Muscle layer of duodenum (tissue), 2 donors: Measurements from ENCODE around the gene HADHA.
A peak's percentile ranks its signal among the peaks of the same experiment; 100 is the strongest.

Source experiments
- H3K27ac ChIP-seq: one replicate; pipeline ENCODE4 v1.7.0; 2013; ENCODE audit warnings: mild to moderate bottlenecking, low read length
- H3K27me3 ChIP-seq: one replicate; pipeline ENCODE4 v1.7.0; 2013; ENCODE audit warnings: low read depth, mild to moderate bottlenecking, control low read depth, low read length
- H3K36me3 ChIP-seq, 2 donors: one replicate each; pipeline ENCODE4 v1.7.0; 2013; ENCODE audit warnings: low read length in 2 of 2, control low read depth in 1 of 2, mild to moderate bottlenecking in 1 of 2; ENCODE audit not compliant: insufficient read depth in 2 of 2, control insufficient read depth in 1 of 2
- H3K4me1 ChIP-seq, 2 donors: one replicate each; pipeline ENCODE4 v1.7.0; 2013; ENCODE audit warnings: low read length in 2 of 2, mild to moderate bottlenecking in 2 of 2, control low read depth in 1 of 2, moderate library complexity in 1 of 2; ENCODE audit not compliant: insufficient read depth in 2 of 2, control insufficient read depth in 1 of 2
- H3K4me3 ChIP-seq, 2 donors: one replicate each; pipeline ENCODE4 v1.7.0; 2013; ENCODE audit warnings: low read length in 2 of 2, low read depth in 1 of 2, mild to moderate bottlenecking in 1 of 2
- H3K9me3 ChIP-seq, 2 donors: one replicate each; pipeline ENCODE4 v1.7.0; 2013; ENCODE audit warnings: low read length in 2 of 2, control low read depth in 1 of 2, mild to moderate bottlenecking in 1 of 2; ENCODE audit not compliant: control insufficient read depth in 1 of 2
- donor health status: healthy.

The HADHA gene

DNA sequence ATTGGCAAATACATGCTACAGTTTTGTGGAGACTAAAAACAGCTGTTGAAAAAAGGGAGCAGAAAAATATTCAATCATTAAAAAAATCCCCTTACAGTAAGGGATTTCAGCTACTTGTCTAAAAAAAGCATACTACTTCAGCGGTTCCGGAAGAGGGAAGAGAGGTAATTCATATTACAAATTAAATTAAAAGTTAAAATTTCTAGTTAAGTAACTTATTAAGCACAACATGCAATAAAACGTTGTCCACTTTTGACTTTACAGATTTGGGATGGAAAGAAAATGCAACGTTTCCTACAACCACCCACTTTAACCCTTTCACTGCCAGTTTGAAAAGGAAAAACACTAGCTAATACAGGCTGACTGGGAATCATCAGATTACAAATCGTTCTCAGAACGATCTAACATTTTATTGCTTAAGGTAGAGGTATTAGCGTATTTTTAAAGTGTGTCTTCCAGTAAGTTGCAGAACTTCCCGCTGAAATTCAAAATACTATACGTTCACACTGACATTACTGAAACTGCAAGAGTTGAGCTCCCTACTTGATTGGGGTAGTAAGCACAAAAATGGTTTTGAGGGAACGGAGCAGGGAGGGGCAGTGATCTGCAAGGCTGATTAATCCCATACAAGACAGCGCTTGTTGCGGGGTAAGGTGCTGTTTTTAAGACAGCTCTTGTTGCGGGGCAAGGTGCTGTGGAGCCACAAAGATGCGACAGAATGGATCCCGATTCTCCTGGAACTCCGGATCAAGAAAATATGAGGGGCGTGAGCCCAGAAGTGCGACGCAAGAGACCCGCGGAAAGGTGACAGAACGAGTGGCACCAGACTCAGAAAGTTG is 743 bp downstream of the HADHA start:
- no peaks in the 10 kb centered on the region for H3K9me3 ChIP-seq
- H3K27me3 ChIP-seq, result no peaks in the 10 kb centered on the region
- peaks cover 5 to 48% of the 10 kb centered on the region in 2 donors for H3K4me1 ChIP-seq
- peaks cover 1 to 8% of the 10 kb centered on the region in 2 donors for H3K36me3 ChIP-seq
- peak overlapping the region; percentile 97 for H3K27ac ChIP-seq
- H3K4me3 ChIP-seq, result peak overlapping the region; percentile 93 to 100

GRCh38 chr2:26241928-26242436 is 2.5 kb downstream of the HADHA start:
- no peaks in the 10 kb centered on the region for H3K9me3 ChIP-seq
- H3K36me3 ChIP-seq, result peaks cover 12 to 19% of the 10 kb centered on the region in 2 donors
- no peak overlapping the region for H3K27ac ChIP-seq
- peaks cover 5 to 54% of the 10 kb centered on the region in 2 donors for H3K4me1 ChIP-seq
- no peaks in the 10 kb centered on the region for H3K27me3 ChIP-seq
- peak overlapping the region in 1 of 2 donors; percentile 100 for H3K4me3 ChIP-seq

DNA sequence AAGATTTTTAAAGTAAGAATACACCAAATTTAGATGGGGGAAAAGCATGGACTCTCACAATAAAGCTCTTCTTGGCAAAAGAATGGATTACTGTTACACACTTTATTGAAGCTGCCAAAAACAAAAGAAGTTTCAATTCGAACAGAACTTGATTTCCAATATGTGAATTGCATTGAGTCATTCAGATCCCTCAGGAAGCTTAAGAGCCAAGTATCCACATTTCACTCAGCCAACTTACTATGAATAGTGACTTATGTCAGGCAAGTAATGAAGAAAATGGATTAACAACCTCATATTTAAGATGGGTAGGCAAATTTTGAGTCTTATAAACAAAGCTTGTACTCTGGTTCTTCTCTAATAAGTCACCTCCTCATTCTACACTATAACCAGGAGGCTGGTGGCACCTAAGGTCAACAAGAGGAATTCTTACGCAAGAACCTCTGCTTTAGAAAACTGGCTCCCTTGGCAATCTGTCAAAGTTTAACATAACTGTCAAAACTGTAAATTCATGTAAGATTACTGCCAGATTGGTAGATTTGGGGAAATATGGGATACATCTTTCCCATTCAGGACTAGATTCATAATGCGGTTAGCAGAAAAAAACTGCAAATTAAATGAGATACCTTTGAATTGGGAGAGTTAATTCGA is 6.0 kb downstream of the HADHA start:
- Histone ChIP-seq H3K27ac (peak overlapping the region; percentile 40), H3K4me1 (peaks cover 5 to 40% of the 10 kb centered on the region in 2 donors), H3K27me3 (no peaks in the 10 kb centered on the region), H3K9me3 (no peaks in the 10 kb centered on the region), H3K4me3 (no peak overlapping the region), H3K36me3 (peaks cover 33 to 42% of the 10 kb centered on the region in 2 donors)

- H3K4me1 ChIP-seq, result peaks cover under 1 to 40% of the 10 kb centered on the region in 2 donors
- H3K27ac ChIP-seq, result no peak overlapping the region
- no peak overlapping the region for H3K4me3 ChIP-seq
- H3K9me3 ChIP-seq, result no peaks in the 10 kb centered on the region
- H3K36me3 ChIP-seq, result peaks cover 39 to 48% of the 10 kb centered on the region in 2 donors
- H3K27me3 ChIP-seq, result no peaks in the 10 kb centered on the region
These were observed 6.6 kb downstream of the HADHA start for GRCh38 chr2:26237868-26238267.

DNA sequence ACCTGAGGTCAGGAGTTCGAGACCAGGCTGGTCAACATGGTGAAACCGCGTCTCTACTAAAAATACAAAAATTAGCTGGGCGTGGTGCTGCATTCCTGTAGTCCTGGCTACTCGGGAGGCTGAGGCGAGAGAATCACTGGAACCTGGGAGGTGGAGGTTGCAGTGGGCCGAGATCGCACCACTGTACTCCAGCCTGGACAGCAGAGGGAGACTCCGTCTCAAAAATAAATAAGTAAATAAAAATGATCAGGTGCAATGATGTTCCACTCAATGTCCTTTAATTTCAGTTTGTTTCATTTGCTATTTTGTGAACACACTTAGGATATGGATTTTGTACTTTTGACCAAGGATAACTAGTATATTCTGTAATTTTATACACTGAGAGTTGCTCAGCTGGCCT is 9.3 kb downstream of the HADHA start:
- Histone ChIP-seq H3K27me3 (no peaks in the 10 kb centered on the region), H3K36me3 (peaks cover 56 to 68% of the 10 kb centered on the region in 2 donors), H3K4me1 (peaks cover 0 to 16% of the 10 kb centered on the region in 2 donors), H3K4me3 (no peak overlapping the region), H3K9me3 (no peaks in the 10 kb centered on the region), H3K27ac (no peak overlapping the region)

GRCh38 chr2:26230806-26231205 is 13.6 kb downstream of the HADHA start:
- Histone ChIP-seq H3K36me3 (peaks cover 45 to 87% of the 10 kb centered on the region in 2 donors), H3K27me3 (no peaks in the 10 kb centered on the region), H3K9me3 (peaks cover 0 to 2% of the 10 kb centered on the region in 2 donors), H3K4me1 (no peaks in the 10 kb centered on the region), H3K27ac (no peak overlapping the region), H3K4me3 (no peak overlapping the region)

GRCh38 chr2:26229595-26229994 is 14.8 kb downstream of the HADHA start:
- H3K36me3 ChIP-seq, result peaks cover 41 to 85% of the 10 kb centered on the region in 2 donors
- no peaks in the 10 kb centered on the region for H3K4me1 ChIP-seq
- no peak overlapping the region for H3K4me3 ChIP-seq
- H3K27ac ChIP-seq, result no peak overlapping the region
- H3K27me3 ChIP-seq, result no peaks in the 10 kb centered on the region
- peaks cover 0 to 2% of the 10 kb centered on the region in 2 donors for H3K9me3 ChIP-seq

DNA sequence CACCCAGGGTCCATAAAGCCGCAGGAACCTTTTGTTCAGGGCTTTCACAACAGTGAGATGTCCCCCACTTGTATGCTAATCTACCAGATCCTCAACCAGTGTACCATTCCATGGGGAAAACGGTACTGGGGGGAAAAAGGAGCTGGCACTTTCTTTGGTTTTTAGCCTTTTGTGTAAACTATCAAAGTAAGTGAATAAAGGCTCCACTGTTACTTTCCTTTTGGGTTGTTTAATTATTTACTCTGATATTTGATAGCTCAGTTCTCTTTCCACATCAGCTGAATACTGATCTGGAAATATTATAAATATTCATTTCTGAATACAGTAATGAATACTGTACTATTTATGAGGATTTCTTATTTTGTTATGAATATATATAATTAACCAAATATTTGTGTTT is 20.3 kb downstream of the HADHA start:
- Histone ChIP-seq H3K4me3 (no peak overlapping the region), H3K27ac (no peak overlapping the region), H3K9me3 (peaks cover 0 to 2% of the 10 kb centered on the region in 2 donors), H3K36me3 (peaks cover 42 to 62% of the 10 kb centered on the region in 2 donors), H3K4me1 (no peaks in the 10 kb centered on the region), H3K27me3 (no peaks in the 10 kb centered on the region)

- Histone ChIP-seq H3K4me1 (no peaks in the 10 kb centered on the region), H3K27ac (no peak overlapping the region), H3K4me3 (no peak overlapping the region), H3K36me3 (peaks cover 37 to 53% of the 10 kb centered on the region in 2 donors), H3K9me3 (peaks cover 0 to 2% of the 10 kb centered on the region in 2 donors), H3K27me3 (no peaks in the 10 kb centered on the region)
These were observed 21.4 kb downstream of the HADHA start for GRCh38 chr2:26223018-26223417.

GRCh38 chr2:26217720-26218119 is 26.7 kb downstream of the HADHA start:
- H3K4me1 ChIP-seq, result no peaks in the 10 kb centered on the region
- no peaks in the 10 kb centered on the region for H3K27me3 ChIP-seq
- H3K36me3 ChIP-seq, result peaks cover 60 to 69% of the 10 kb centered on the region in 2 donors
- no peaks in the 10 kb centered on the region for H3K9me3 ChIP-seq
- no peak overlapping the region for H3K27ac ChIP-seq
- no peak overlapping the region for H3K4me3 ChIP-seq

DNA sequence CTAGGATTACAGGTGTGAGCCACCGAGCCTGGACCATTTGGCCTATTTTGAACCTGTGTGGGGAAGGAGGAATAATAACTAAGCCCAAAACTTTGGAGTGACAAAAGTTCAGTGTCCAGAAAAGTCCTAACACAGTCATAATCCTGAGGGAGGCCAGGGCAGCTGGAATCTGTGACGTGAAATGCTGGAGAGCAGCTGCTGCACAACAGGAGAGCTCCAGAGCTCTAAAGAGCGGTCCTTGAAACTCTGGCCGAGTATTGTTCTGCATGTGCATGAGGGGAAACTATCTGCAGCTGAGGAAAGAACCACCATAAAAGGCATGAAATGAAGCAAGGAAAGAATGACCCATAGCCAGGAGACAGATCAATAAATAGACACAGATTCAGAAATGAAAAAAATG is 27.8 kb downstream of the HADHA start:
- peaks cover 59 to 69% of the 10 kb centered on the region in 2 donors for H3K36me3 ChIP-seq
- H3K4me3 ChIP-seq, result no peak overlapping the region
- H3K4me1 ChIP-seq, result no peaks in the 10 kb centered on the region
- no peaks in the 10 kb centered on the region for H3K9me3 ChIP-seq
- no peak overlapping the region for H3K27ac ChIP-seq
- H3K27me3 ChIP-seq, result no peaks in the 10 kb centered on the region
